Measurements from ENCODE around the gene COPRS. TPM values are rescaled to one million over a fixed set of nuclear protein-coding genes. Genes with fewer than 3 reads are reported as not detected.

The COPRS gene
- total RNA-seq, 1 donor from 2014 or later, result 44.7 TPM

DNA sequence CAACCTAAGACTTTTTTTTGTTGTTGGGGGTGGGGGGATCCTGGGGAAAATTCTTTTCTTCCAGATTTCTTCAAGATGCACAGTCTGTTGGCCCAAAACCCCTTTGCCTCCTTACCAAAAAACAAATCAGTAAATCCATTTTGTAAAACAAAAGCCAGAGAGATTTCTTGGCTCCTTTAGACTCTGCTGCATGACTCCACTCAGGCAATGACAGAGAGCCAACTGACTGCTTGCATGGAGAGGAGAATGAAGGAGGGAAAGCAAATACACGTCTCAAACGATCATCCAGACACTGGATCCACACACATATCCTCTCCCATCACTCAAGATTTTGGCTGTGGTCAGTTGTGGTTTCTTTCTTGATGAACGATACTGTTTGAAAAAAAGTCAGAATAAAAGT lies 13.8 kb downstream of the COPRS start:
- no peak for ATAC-seq
- Histone ChIP-seq H3K9me3 (no peaks in the 10 kb centered on the region), H3K27me3 (no peaks in the 10 kb centered on the region), H3K27ac (no peak overlapping the region), H3K4me3 (no peak overlapping the region), H3K4me1 (peaks cover 17% of the 10 kb centered on the region), H3K36me3 (no peaks in the 10 kb centered on the region)
- intact Hi-C loops (cut with DNase I), result loop anchor here (10.0 kb wide), 1 partner anchor 410 kb away; no protein-coding TSS in a partner anchor
- DNase-seq, result no peak
- TF ChIP-seq, protein P1, sequence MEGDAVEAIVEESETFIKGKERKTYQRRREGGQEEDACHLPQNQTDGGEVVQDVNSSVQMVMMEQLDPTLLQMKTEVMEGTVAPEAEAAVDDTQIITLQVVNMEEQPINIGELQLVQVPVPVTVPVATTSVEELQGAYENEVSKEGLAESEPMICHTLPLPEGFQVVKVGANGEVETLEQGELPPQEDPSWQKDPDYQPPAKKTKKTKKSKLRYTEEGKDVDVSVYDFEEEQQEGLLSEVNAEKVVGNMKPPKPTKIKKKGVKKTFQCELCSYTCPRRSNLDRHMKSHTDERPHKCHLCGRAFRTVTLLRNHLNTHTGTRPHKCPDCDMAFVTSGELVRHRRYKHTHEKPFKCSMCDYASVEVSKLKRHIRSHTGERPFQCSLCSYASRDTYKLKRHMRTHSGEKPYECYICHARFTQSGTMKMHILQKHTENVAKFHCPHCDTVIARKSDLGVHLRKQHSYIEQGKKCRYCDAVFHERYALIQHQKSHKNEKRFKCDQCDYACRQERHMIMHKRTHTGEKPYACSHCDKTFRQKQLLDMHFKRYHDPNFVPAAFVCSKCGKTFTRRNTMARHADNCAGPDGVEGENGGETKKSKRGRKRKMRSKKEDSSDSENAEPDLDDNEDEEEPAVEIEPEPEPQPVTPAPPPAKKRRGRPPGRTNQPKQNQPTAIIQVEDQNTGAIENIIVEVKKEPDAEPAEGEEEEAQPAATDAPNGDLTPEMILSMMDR (IDR thresholded peaks at IDR 0.05), result no peak

DNA sequence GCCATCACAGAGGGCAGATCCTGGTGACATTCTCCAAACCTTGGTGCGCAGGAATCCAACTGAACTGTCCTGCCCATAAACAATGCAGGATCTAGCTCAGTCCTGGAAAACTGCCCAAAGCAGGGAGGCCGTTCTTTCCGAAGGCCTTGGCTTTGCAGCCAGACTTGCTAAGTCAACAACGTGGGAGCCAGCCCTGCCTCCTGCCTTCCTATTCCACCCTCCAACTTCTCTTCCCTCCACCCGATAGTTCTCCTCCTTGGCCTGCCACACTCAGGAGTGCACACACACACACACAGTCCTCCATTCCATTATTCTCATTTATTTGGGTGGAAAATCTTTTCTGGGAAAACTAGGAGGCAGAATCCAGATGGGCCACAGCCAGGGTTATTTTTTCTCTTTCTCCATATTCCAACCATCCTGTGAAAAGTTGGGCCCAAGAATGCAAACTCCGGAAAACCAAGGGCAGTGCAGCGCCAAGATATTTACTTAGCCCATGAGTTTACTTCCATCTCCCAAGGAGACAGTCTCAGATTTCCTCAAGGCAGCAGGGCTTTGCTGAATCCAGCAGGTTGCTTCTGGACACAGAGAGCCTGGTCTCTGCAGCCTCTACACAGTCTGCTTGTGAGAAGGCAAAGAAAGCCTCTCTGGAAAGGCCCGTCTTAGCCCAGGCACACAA lies 15.8 kb downstream of the COPRS start:
- Histone ChIP-seq H3K36me3 (no peaks in the 10 kb centered on the region), H3K4me1 (peaks cover 17% of the 10 kb centered on the region), H3K4me3 (no peak overlapping the region), H3K27me3 (no peaks in the 10 kb centered on the region), H3K9me3 (no peaks in the 10 kb centered on the region), H3K27ac (peak overlapping the region; percentile 18)
- intact Hi-C loops (cut with DNase I), result loop anchor here (5.0 to 10.0 kb wide), 2 partner anchors 286 to 408 kb away; no protein-coding TSS in a partner anchor
- TF ChIP-seq, protein P1 (IDR thresholded peaks at IDR 0.05), result no peak
- ATAC-seq (peak; percentile 53), DNase-seq (peak; percentile 65)

DNA sequence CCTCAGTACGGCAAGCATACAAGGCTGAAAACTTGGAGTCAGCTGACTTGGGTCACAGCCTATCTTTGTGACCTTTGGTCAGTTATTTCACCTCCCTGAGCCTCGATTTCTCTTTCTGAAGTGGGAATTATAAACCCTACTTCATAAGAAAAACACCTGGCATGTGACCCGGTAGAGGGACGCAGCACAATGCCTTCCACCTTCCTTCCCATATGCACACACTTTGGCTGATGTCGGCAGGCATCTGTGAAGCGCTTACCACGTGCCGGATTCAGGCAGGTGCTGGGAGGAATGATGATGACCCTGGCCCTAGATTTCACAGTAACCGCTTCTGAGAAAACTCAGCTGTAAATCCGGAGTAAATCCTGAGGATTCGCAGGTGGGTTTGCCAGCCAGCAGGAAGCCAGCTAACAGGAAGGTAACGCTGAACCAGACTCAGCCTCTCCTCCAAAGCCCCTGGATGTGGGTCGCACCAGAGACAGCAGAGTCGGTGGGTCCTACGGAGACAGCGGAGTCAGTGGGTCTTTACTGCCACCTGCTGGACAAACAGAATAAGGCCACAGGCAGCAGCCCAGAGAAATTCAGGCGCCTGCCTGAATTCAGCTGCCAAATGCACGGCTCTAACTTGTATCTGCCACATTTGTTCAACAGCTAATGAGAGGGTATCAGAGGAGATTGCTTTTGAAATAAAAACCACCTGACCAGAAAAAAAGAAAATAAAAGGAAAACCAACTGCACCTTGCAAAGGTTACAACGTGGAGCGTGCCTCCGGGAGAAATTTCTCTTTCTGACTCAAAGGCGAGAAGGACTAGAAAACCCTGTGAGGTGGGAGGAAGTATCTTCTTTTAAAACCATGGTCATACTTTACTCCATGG lies 16.6 kb downstream of the COPRS start:
- no peaks in the 10 kb centered on the region for H3K9me3 ChIP-seq
- H3K36me3 ChIP-seq, result no peaks in the 10 kb centered on the region
- no peak overlapping the region for H3K4me3 ChIP-seq
- peaks cover 17% of the 10 kb centered on the region for H3K4me1 ChIP-seq
- intact Hi-C loops (cut with DNase I), result loop anchor here (5.0 to 10.0 kb wide), 2 partner anchors 285 to 408 kb away; no protein-coding TSS in a partner anchor
- ATAC-seq (peak; percentile 93), DNase-seq (peak; percentile 71)
- no peaks in the 10 kb centered on the region for H3K27me3 ChIP-seq
- TF ChIP-seq, protein P1 (IDR thresholded peaks at IDR 0.05), result peak; percentile 97
- H3K27ac ChIP-seq, result peak overlapping the region; percentile 18

DNA sequence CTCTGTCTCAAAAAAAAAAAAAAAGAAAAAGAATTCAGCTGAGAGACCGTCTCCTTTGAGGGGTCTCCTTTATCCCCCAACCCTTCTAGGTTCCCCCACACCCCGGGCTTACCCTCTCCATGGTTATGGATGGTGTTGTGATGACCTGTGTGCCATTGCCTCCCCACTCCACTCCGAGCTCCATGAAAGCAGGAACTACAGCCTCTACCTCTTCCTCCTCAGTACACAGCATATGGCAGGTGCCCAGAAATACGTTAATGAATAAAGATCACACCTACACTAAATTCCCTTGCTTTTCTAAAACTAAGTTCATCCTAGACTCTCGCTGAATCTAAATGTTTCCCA lies 17.2 kb downstream of the COPRS start:
- H3K4me1 ChIP-seq, result peaks cover 17% of the 10 kb centered on the region
- no peaks in the 10 kb centered on the region for H3K9me3 ChIP-seq
- DNase-seq (no peak), ATAC-seq (peak; percentile 24)
- no peak overlapping the region for H3K4me3 ChIP-seq
- H3K36me3 ChIP-seq, result no peaks in the 10 kb centered on the region
- TF ChIP-seq, protein P1 (IDR thresholded peaks at IDR 0.05), result no peak
- intact Hi-C loops (cut with DNase I), result loop anchor here (5.0 to 10.0 kb wide), 2 partner anchors 285 to 407 kb away; no protein-coding TSS in a partner anchor
- no peak overlapping the region for H3K27ac ChIP-seq
- H3K27me3 ChIP-seq, result no peaks in the 10 kb centered on the region

DNA sequence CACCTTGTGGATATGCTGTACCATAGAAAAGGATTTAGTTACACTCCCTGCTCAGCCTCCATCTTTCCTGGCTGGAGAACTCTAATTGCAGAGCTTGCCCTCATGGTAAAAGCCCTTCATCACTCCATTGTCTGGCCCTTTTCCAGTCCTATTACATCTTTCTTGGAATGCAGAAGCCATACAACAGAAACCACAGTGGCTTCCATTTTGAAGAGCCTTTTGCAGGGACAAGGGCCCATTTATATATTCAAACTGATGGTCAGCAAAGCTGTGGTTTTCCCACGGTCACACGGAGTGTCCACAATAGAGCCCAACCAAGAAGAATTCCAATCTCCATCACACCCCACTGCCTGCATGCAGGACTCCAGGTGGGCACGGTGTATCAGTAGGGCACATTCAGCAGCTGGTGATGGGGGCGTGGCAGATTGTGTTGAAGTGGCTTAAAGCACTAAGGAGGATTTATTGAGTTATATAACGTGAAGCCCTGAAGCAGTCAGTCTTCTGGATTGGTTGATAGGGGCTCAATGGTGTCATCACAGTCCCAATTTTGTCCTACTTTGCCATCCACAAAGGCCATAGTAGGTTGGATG lies 20.3 kb downstream of the COPRS start:
- no peaks in the 10 kb centered on the region for H3K36me3 ChIP-seq
- H3K4me3 ChIP-seq, result no peak overlapping the region
- no peak overlapping the region for H3K27ac ChIP-seq
- intact Hi-C loops (cut with DNase I), result no loop called here
- DNase-seq, result no peak
- H3K27me3 ChIP-seq, result no peaks in the 10 kb centered on the region
- no peak for ATAC-seq
- TF ChIP-seq, protein P1 (IDR thresholded peaks at IDR 0.05), result no peak
- H3K4me1 ChIP-seq, result peaks cover 15% of the 10 kb centered on the region
- H3K9me3 ChIP-seq, result no peaks in the 10 kb centered on the region
